Lower leg skin (tissue), 4 donors: ENCODE results near the gene C6orf89. TPM values are rescaled to one million over a fixed set of nuclear protein-coding genes. Genes with fewer than 3 reads are reported as not detected.

ENCODE experiments used
- DNase-seq, 2 donors: peaks; one replicate each; pipeline ENCODE4 v3.0.0-alpha.2; 2019; ENCODE audit warnings: low spot score in 2 of 2
- H3K4me3 ChIP-seq: fragments of 200-600 bp; sonication (generic); 2 replicates; pipeline ENCODE4 v1.5.1; 2017; ENCODE audit warnings: mild to moderate bottlenecking, low read depth; ENCODE audit not compliant: poor library complexity, severe bottlenecking
- CTCF ChIP-seq, 3 donors: fragments of 450-650 bp; IDR thresholded peaks; one replicate each; pipeline ENCODE4 v1.5.1; 2016; ENCODE audit warnings: antibody characterized with exemption in 3 of 3, mild to moderate bottlenecking in 3 of 3, moderate library complexity in 2 of 3
- POLR2A ChIP-seq, 2 donors: fragments of 450-650 bp; IDR thresholded peaks; one replicate each; pipeline ENCODE4 v1.6.1; 2016 to 2017; ENCODE audit warnings: antibody characterized with exemption in 2 of 2, mild to moderate bottlenecking in 1 of 2, moderate library complexity in 1 of 2
- WGBS, 2 donors: methylation state at CpG; one replicate each; pipeline ENCODE4 v1.1.5; 2018; 5-methylcytosine and 5-hydroxymethylcytosine counted together
- intact Hi-C: fragments of 100-400 bp; cut with DNase I; formaldehyde crosslinking; loops from one replicate; pipeline ENCODE4 v1.15.0; 2023; ENCODE audit warnings: low total_unique reads
- total RNA-seq, 4 donors: library from RNA; depleted of rRNA; stranded (reverse); fragments of >200 nt; gene quantifications; one replicate each; pipeline ENCODE4 v1.1.0, GENCODE V29; 2016

Gene C6orf89
- total RNA-seq, 4 donors from 2014 or later: 27.5 to 47.4 (median 30.5) TPM

- intact Hi-C loops: loop anchor here (5.0 kb wide), 1 partner anchor 55 kb away; no protein-coding TSS in a partner anchor
- WGBS, 2 donors: 74 to 78% methylated on average over 14 of the region's 14 CpGs
- H3K4me3 ChIP-seq: no peak overlapping the region
- no peak for DNase-seq
- TF ChIP-seq POLR2A (IDR thresholded peaks at IDR 0.05): no peak
- TF ChIP-seq CTCF (IDR thresholded peaks at IDR 0.05): no peak
Measured at GRCh38 chr6:36971921-36972673, 86.3 kb downstream of the C6orf89 start.

- no peak for TF ChIP-seq CTCF (IDR thresholded peaks at IDR 0.05)
- TF ChIP-seq POLR2A (IDR thresholded peaks at IDR 0.05): no peak
- intact Hi-C loops: loop anchor here (5.0 kb wide), 1 partner anchor 56 kb away; no protein-coding TSS in a partner anchor
- 78 to 93% methylated on average over 1 of the region's 1 CpG for WGBS, 2 donors
- DNase-seq: no peak
- no peak overlapping the region for H3K4me3 ChIP-seq
Measured at GRCh38 chr6:36973190-36973589, 87.4 kb downstream of the C6orf89 start.

- no peak overlapping the region for H3K4me3 ChIP-seq
- 65 to 88% methylated on average over 4 of the region's 4 CpGs for WGBS, 2 donors
- TF ChIP-seq CTCF (IDR thresholded peaks at IDR 0.05): no peak
- TF ChIP-seq POLR2A (IDR thresholded peaks at IDR 0.05): no peak
- DNase-seq: no peak
- intact Hi-C loops: loop anchor here (5.0 kb wide), 1 partner anchor 56 kb away; no protein-coding TSS in a partner anchor
Measured at GRCh38 chr6:36973647-36974046, 87.9 kb downstream of the C6orf89 start.

GRCh38 chr6:36975231-36976006 is 89.7 kb downstream of the C6orf89 start:
- H3K4me3 ChIP-seq: no peak overlapping the region
- intact Hi-C loops: no loop called here
- TF ChIP-seq CTCF (IDR thresholded peaks at IDR 0.05): no peak
- no peak for TF ChIP-seq POLR2A (IDR thresholded peaks at IDR 0.05)
- no peak for DNase-seq
- 87 to 93% methylated on average over 5 to 7 of the region's 7 CpGs for WGBS, 2 donors

- no peak overlapping the region for H3K4me3 ChIP-seq
- TF ChIP-seq POLR2A (IDR thresholded peaks at IDR 0.05) (no peak), CTCF (IDR thresholded peaks at IDR 0.05) (no peak)
- 85 to 93% methylated on average over 4 of the region's 4 CpGs for WGBS, 2 donors
- no peak for DNase-seq
- intact Hi-C loops: no loop called here
Measured at GRCh38 chr6:36976007-36976264, 90.2 kb downstream of the C6orf89 start.
